CD4-positive, alpha-beta T cell (primary cell): Measurements from ENCODE around the gene TLE6. TPM values are rescaled to one million over a fixed set of nuclear protein-coding genes. Genes with fewer than 3 reads are reported as not detected.
"Not testable (repeated sequence)": the region's sequence is repeated elsewhere in the genome, so short reads cannot be mapped to it uniquely, and the experiment has no call there.

Experiments
- ATAC-seq: fragments of 200-7000 bp; cut with Tn5 transposase; one replicate; pipeline ENCODE4 v1.10.0; 2022; ENCODE audit warnings: mild to moderate bottlenecking; ENCODE audit not compliant: poor library complexity
- CTCF ChIA-PET: fragments of 350-600 bp; sonication (Branson Sonifier 250); formaldehyde crosslinking; loops from one replicate; lab custom pipeline; 2021; ENCODE audit warnings: antibody characterized with exemption, inconsistent platforms; lab: Charles Lee
- POLR2A ChIA-PET: fragments of 350-600 bp; sonication (Branson Sonifier 250); formaldehyde crosslinking; loops from one replicate; lab custom pipeline; 2021; ENCODE audit warnings: antibody characterized with exemption, inconsistent platforms; lab: Charles Lee
- DNase-seq, 14 experiments: peaks; one replicate each; pipeline ENCODE4 v3.0.0-alpha.2; 2013 to 2020; ENCODE audit warnings: mixed read lengths in 2 of 14
- H3K27ac ChIP-seq, 2 donors: one replicate each; pipeline versions ENCODE4 v1.5.1 to v1.7.0; 2013; ENCODE audit warnings: low read length in 2 of 2, low read depth in 1 of 2, mild to moderate bottlenecking in 1 of 2
- H3K27me3 ChIP-seq, 2 experiments: 1 replicate in 1 of 2; 2 replicates in 1 of 2; pipeline versions ENCODE4 v1.6.1 to v1.7.0; 2013; ENCODE audit warnings: low read length in 2 of 2, control low read depth in 1 of 2, mild to moderate bottlenecking in 1 of 2, moderate library complexity in 1 of 2; ENCODE audit not compliant: insufficient read depth in 2 of 2, control insufficient read depth in 1 of 2
- H3K36me3 ChIP-seq: one replicate; pipeline ENCODE4 v1.6.1; 2013; ENCODE audit warnings: low read length, control low read depth; ENCODE audit not compliant: insufficient read depth
- H3K4me1 ChIP-seq: one replicate; pipeline ENCODE4 v1.6.1; 2013; ENCODE audit warnings: low read length, control low read depth; ENCODE audit not compliant: insufficient read depth
- H3K4me3 ChIP-seq: one replicate; pipeline ENCODE4 v1.5.1; 2013; ENCODE audit warnings: mild to moderate bottlenecking, low read length, moderate library complexity
- H3K9me3 ChIP-seq, 2 experiments: 1 replicate in 1 of 2; 2 replicates in 1 of 2; pipeline versions ENCODE4 v1.6.1 to v1.7.0; 2013; ENCODE audit warnings: low read length in 2 of 2, mild to moderate bottlenecking in 2 of 2, control low read depth in 1 of 2, moderate library complexity in 1 of 2; ENCODE audit not compliant: control insufficient read depth in 1 of 2, insufficient read depth in 1 of 2
- H3K27ac Mint-ChIP-seq: one replicate; pipeline ENCODE4 v1.8.0; 2020; ENCODE audit warnings: mixed read lengths
- H3K27me3 Mint-ChIP-seq: one replicate; pipeline ENCODE4 v1.8.0; 2021; ENCODE audit warnings: mixed read lengths
- H3K36me3 Mint-ChIP-seq: one replicate; pipeline ENCODE4 v1.8.0; 2021; ENCODE audit warnings: low read depth, mixed read lengths
- H3K4me1 Mint-ChIP-seq: one replicate; pipeline ENCODE4 v1.8.0; 2021; ENCODE audit warnings: low read depth, mixed read lengths
- H3K4me3 Mint-ChIP-seq: one replicate; pipeline ENCODE4 v1.8.0; 2020; ENCODE audit warnings: mild to moderate bottlenecking, mixed read lengths
- H3K9me3 Mint-ChIP-seq: one replicate; pipeline ENCODE4 v1.8.0; 2020; ENCODE audit warnings: mixed read lengths
- intact Hi-C, 2 experiments: fragments of 100-400 bp; cut with DNase I in 1 of 2; cut with micrococcal nuclease in 1 of 2; formaldehyde crosslinking; loops; one replicate each; pipeline versions ENCODE4 v1.15.1 to v1.9.0; 2023 to 2025; cut with DNase I, micrococcal nuclease
- total RNA-seq, 174 experiments: library from RNA in 2 of 174; stranded (reverse) in 2 of 174; gene quantifications; one replicate each; pipeline ENCODE4 v1.2.3 and lab custom pipeline; 2021 to 2026
- TF ChIP-seq, protein P1 (sequence below): fragments of 200-600 bp; IDR thresholded peaks from one replicate; pipeline ENCODE4 v1.8.0; 2022; ENCODE audit warnings: antibody characterized with exemption, mild to moderate bottlenecking

The TLE6 gene
- total RNA-seq, 2 experiments from 2014 or later: not detected

DNA sequence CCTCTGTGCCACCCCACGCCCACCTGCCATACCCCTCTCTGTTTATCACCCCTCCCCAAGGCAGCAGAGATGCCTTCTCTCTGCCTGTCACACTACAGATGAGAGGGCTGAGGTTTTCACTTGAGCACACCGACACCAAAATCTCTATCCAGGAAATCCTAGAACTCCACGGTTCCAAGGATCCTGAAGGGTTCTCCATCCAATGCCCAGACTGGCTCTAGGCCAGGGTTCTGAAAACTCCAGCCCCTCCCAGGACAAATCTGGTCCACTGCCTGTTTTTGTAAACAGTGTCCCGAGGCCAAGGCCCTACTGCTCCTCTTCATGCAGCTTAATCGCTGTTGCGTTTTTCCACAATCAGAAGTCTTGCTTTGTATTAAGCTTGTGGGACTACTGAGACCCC is 31.6 kb downstream of the TLE6 start:
- no peaks in the 10 kb centered on the region for H3K27me3 Mint-ChIP-seq
- Histone ChIP-seq H3K27me3 (no peaks in the 10 kb centered on the region), H3K4me3 (no peak overlapping the region), H3K36me3 (peaks cover 10% of the 10 kb centered on the region), H3K9me3 (no peaks in the 10 kb centered on the region), H3K27ac (no peak overlapping the region), H3K4me1 (no peaks in the 10 kb centered on the region)
- H3K27ac Mint-ChIP-seq: no peak overlapping the region
- DNase-seq (no peak), ATAC-seq (no peak)
- peaks cover 36% of the 10 kb centered on the region for H3K36me3 Mint-ChIP-seq
- TF ChIP-seq, protein P1, sequence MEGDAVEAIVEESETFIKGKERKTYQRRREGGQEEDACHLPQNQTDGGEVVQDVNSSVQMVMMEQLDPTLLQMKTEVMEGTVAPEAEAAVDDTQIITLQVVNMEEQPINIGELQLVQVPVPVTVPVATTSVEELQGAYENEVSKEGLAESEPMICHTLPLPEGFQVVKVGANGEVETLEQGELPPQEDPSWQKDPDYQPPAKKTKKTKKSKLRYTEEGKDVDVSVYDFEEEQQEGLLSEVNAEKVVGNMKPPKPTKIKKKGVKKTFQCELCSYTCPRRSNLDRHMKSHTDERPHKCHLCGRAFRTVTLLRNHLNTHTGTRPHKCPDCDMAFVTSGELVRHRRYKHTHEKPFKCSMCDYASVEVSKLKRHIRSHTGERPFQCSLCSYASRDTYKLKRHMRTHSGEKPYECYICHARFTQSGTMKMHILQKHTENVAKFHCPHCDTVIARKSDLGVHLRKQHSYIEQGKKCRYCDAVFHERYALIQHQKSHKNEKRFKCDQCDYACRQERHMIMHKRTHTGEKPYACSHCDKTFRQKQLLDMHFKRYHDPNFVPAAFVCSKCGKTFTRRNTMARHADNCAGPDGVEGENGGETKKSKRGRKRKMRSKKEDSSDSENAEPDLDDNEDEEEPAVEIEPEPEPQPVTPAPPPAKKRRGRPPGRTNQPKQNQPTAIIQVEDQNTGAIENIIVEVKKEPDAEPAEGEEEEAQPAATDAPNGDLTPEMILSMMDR: no peak
- ChIA-PET CTCF (no interaction called here), POLR2A (no interaction called here)
- no peak overlapping the region for H3K4me3 Mint-ChIP-seq
- intact Hi-C loops: no loop called here
- H3K4me1 Mint-ChIP-seq: no peaks in the 10 kb centered on the region
- no peaks in the 10 kb centered on the region for H3K9me3 Mint-ChIP-seq

DNA sequence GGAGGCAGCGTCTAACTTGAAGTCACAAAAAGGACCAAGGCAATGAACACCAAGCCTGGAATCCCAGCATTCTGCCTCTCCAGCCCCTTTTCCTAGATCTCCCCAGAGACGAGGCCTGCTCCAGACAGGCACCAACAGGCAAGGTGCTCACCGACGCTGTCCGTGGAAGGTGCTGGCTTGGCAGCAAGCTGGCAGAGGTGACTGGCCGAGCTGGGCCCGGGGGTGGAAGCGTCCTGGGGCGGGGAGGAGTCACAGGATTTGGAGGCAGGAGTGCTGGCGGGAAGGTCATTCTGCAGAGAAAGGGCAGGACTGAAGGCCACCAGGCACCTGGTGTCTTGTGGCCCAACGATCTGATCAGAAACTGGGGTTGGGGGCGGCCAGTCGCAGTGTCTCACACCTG is 33.5 kb downstream of the TLE6 start:
- no peaks in the 10 kb centered on the region for H3K27me3 ChIP-seq
- DNase-seq: no peak
- no peak for ATAC-seq
- H3K27ac ChIP-seq: no peak overlapping the region
- H3K4me1 Mint-ChIP-seq: no peaks in the 10 kb centered on the region
- ChIA-PET POLR2A (no interaction called here), CTCF (no interaction called here)
- H3K4me3 ChIP-seq: no peak overlapping the region
- no peaks in the 10 kb centered on the region for H3K9me3 Mint-ChIP-seq
- H3K27me3 Mint-ChIP-seq: no peaks in the 10 kb centered on the region
- TF ChIP-seq, protein P1: no peak
- no peaks in the 10 kb centered on the region for H3K9me3 ChIP-seq
- no peaks in the 10 kb centered on the region for H3K4me1 ChIP-seq
- intact Hi-C loops: no loop called here
- H3K27ac Mint-ChIP-seq: no peak overlapping the region
- peaks cover 29% of the 10 kb centered on the region for H3K36me3 Mint-ChIP-seq
- no peak overlapping the region for H3K4me3 Mint-ChIP-seq
- peaks cover 18% of the 10 kb centered on the region for H3K36me3 ChIP-seq

DNA sequence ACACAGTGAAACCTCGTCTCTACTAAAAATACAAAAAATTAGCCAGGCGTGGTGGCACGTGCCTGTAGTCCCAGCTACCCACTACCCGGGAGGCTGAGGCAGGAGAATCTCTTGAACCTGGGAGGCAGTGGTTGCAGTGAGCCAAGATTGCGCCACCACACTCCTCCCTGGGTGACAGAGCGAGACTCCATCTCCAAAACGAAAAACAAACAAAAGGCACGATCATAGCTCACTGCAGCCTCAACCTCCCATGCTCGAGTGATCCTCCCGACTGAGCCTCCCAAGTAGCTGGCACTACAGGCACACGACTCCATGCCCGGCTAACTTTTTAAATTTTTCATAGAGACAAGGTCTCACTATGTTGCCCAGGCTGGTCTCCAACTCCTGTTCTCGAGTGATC is 34.7 kb downstream of the TLE6 start:
- H3K27me3 ChIP-seq, intact Hi-C loops, ATAC-seq, H3K27ac Mint-ChIP-seq, H3K4me1 Mint-ChIP-seq, H3K27me3 Mint-ChIP-seq, H3K9me3 Mint-ChIP-seq, H3K27ac ChIP-seq, H3K4me1 ChIP-seq, H3K9me3 ChIP-seq, POLR2A ChIA-PET, DNase-seq, CTCF ChIA-PET, H3K4me3 ChIP-seq, H3K4me3 Mint-ChIP-seq: not testable (repeated sequence)
- peaks cover 25% of the 10 kb centered on the region for H3K36me3 Mint-ChIP-seq
- peaks cover 18% of the 10 kb centered on the region for H3K36me3 ChIP-seq

DNA sequence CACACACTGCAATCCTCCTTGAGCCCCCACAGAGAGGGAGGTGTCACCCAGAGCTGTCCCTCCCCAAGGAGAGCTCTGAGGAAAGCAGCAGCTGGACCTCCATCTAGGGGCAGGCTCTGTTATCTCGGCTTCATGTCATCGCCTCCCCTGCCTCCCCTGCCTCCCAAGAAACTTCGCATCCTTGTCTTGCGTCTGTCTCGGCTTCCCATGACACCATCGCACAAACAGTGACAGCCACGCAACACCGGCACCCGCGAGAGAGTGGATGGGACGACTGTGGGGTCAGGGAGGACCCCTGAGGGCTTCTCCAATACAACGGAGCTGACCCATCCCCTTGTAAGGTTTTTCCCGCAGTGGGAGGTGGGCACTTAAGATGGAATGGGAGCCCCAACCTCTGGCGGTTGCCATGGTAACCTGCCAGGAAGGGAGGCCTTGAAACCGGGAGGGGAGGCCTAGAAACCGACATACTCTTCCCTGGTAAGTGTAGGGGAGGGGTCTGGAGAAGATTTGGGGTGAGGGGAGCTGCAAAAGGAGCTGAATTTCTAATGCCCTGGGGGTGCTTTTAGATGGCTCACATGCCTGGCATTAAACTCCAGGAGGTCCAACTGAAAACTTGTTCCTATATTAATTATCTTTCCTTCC is 35.4 kb downstream of the TLE6 start:
- Histone ChIP-seq H3K27me3 (no peaks in the 10 kb centered on the region), H3K4me3 (no peak overlapping the region), H3K4me1 (no peaks in the 10 kb centered on the region), H3K36me3 (peaks cover 18% of the 10 kb centered on the region), H3K9me3 (no peaks in the 10 kb centered on the region), H3K27ac (no peak overlapping the region)
- no peak overlapping the region for H3K4me3 Mint-ChIP-seq
- no peaks in the 10 kb centered on the region for H3K9me3 Mint-ChIP-seq
- ATAC-seq (no peak), DNase-seq (no peak)
- intact Hi-C loops: no loop called here
- CTCF ChIA-PET: no interaction called here
- no peak overlapping the region for H3K27ac Mint-ChIP-seq
- peaks cover 21% of the 10 kb centered on the region for H3K36me3 Mint-ChIP-seq
- TF ChIP-seq, protein P1: no peak
- H3K4me1 Mint-ChIP-seq: no peaks in the 10 kb centered on the region
- H3K27me3 Mint-ChIP-seq: no peaks in the 10 kb centered on the region
- POLR2A ChIA-PET: no interaction called here
